Calu3 (cell line): Measurements from ENCODE around the gene GOLGA5. TPM values are rescaled to one million over a fixed set of nuclear protein-coding genes. Genes with fewer than 3 reads are reported as not detected.

Source experiments
- BruUV-seq: library from RNA; stranded (reverse); fragments of 400-500 nt; replicated peaks from 2 replicates; lab custom pipeline; 2021; lab: Mats Ljungman, UMichigan
- CTCF ChIA-PET: fragments of 300-600 bp; sonication (Branson Sonifier 250); formaldehyde crosslinking; loops from one replicate; lab custom pipeline; 2022; ENCODE audit warnings: antibody characterized with exemption; lab: Charles Lee
- DNase-seq: peaks from one replicate; pipeline ENCODE4 v3.0.0; 2022
- H3K27ac Mint-ChIP-seq: one replicate; pipeline ENCODE4 v1.8.0; 2022; ENCODE audit warnings: mixed read lengths; ENCODE audit not compliant: unreplicated experiment
- H3K27me3 Mint-ChIP-seq: one replicate; pipeline ENCODE4 v1.8.0; 2022; ENCODE audit warnings: mixed read lengths; ENCODE audit not compliant: unreplicated experiment
- H3K36me3 Mint-ChIP-seq: one replicate; pipeline ENCODE4 v1.8.0; 2022; ENCODE audit warnings: mild to moderate bottlenecking, moderate library complexity, mixed read lengths; ENCODE audit not compliant: insufficient read depth, unreplicated experiment
- H3K4me1 Mint-ChIP-seq: one replicate; pipeline ENCODE4 v1.8.0; 2022; ENCODE audit warnings: mild to moderate bottlenecking, low read depth, mixed read lengths; ENCODE audit not compliant: unreplicated experiment
- H3K4me3 Mint-ChIP-seq: one replicate; pipeline ENCODE4 v1.8.0; 2022; ENCODE audit warnings: mild to moderate bottlenecking, low read depth, moderate library complexity, mixed read lengths; ENCODE audit not compliant: unreplicated experiment
- H3K9me3 Mint-ChIP-seq: one replicate; pipeline ENCODE4 v1.8.0; 2022; ENCODE audit warnings: low read depth, mixed read lengths; ENCODE audit not compliant: unreplicated experiment
- intact Hi-C: fragments of 100-400 bp; cut with micrococcal nuclease; formaldehyde crosslinking; loops from one replicate; pipeline ENCODE4 v1.10.0; 2022; ENCODE audit not compliant: unreplicated experiment
- total RNA-seq: library from RNA; stranded (reverse); gene quantifications from 2 replicates; pipeline ENCODE4 v1.2.3, GENCODE V29; 2022
- TF ChIP-seq, protein P1 (sequence below): fragments of 200-600 bp; IDR thresholded peaks from one replicate; pipeline ENCODE4 v1.8.0; 2022; ENCODE audit warnings: antibody characterized with exemption; ENCODE audit not compliant: unreplicated experiment

The GOLGA5 gene
- total RNA-seq, 1 experiment from 2014 or later = 27.8 TPM

DNA sequence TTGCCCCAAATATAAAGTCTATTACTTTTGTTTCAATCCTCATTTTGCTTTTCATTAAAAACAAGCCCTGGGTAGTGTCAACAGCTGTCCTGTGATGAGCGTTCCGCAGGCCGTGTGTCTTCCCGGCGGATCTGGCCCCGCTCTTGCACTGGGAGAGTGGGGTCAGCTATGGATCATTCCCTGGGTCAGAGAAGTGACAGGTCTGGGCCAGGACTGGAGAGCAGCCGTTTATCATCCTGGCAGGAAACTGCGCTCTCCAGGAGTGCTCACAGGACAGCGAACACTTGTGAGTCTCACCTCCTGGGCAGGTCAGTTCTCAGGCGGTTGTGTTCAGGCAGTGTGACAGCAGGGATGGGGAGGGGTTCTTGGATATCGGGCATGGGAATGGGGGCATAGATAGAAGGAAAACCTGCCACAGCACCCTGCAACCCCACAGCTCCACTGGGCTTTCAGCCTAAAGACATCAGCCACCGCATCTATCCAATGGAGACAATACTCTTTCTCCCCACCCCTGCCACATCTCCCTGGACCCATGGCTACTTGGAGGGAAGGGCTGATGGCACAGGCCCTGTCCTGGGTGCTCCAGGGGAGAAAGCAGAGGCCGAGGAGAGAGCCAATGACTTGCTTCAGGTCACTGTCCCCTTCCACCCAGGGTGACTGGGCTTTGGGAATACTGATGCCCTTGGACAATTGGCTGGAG lies 81.0 kb downstream of the GOLGA5 start:
- BruUV-seq = no TSS peak
- intact Hi-C loops = no loop called here
- no peak overlapping the region for H3K27ac Mint-ChIP-seq

DNA sequence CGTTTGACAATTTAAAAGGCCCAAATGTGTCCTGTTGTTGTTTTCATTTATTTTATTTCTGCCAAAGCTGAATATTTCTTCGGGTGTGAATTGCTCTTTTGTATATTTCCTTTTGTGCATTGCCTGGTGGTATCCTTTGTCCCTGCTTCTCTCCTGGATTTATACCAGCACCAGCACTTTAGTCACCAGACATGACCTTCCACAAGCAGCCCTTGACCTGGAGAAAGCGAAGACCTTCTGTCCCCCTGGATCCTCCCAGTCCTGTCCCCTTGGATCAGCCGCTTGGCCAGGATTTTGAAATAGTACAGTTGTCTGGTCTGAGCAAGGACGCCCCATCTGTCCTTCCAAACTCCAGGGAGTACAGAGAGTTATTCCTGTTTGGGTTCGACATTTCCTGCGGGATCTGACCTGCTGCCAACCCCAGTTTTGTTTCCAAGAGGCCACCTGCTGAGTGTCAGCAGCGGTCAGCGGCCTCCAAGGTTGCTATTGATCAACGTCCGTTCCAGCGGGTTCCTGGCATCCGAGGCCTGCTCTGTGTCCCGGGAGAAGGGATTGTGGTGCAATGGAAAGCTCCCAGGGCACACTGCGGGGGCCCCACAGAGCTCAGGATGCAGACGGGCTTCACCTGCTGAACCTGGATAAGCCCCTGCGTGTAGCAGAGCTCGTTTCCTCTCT lies 83.8 kb downstream of the GOLGA5 start:
- no peak overlapping the region for H3K4me3 Mint-ChIP-seq
- no peaks in the 10 kb centered on the region for H3K36me3 Mint-ChIP-seq
- H3K27me3 Mint-ChIP-seq = peaks cover 59% of the 10 kb centered on the region
- BruUV-seq = no TSS peak
- intact Hi-C loops = no loop called here
- H3K4me1 Mint-ChIP-seq = no peaks in the 10 kb centered on the region
- no peak overlapping the region for H3K27ac Mint-ChIP-seq
- CTCF ChIA-PET = no interaction called here
- TF ChIP-seq, protein P1, sequence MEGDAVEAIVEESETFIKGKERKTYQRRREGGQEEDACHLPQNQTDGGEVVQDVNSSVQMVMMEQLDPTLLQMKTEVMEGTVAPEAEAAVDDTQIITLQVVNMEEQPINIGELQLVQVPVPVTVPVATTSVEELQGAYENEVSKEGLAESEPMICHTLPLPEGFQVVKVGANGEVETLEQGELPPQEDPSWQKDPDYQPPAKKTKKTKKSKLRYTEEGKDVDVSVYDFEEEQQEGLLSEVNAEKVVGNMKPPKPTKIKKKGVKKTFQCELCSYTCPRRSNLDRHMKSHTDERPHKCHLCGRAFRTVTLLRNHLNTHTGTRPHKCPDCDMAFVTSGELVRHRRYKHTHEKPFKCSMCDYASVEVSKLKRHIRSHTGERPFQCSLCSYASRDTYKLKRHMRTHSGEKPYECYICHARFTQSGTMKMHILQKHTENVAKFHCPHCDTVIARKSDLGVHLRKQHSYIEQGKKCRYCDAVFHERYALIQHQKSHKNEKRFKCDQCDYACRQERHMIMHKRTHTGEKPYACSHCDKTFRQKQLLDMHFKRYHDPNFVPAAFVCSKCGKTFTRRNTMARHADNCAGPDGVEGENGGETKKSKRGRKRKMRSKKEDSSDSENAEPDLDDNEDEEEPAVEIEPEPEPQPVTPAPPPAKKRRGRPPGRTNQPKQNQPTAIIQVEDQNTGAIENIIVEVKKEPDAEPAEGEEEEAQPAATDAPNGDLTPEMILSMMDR = no peak
- no peaks in the 10 kb centered on the region for H3K9me3 Mint-ChIP-seq
- no peak for DNase-seq

More for the DNA sequence above, 81.0 kb downstream of the GOLGA5 start:
- Mint-ChIP-seq H3K4me3 (no peak overlapping the region), H3K9me3 (no peaks in the 10 kb centered on the region), H3K36me3 (no peaks in the 10 kb centered on the region), H3K27me3 (peaks cover 36% of the 10 kb centered on the region), H3K4me1 (no peaks in the 10 kb centered on the region)
- CTCF ChIA-PET = no interaction called here
- no peak for DNase-seq
- TF ChIP-seq, protein P1 = no peak

DNA sequence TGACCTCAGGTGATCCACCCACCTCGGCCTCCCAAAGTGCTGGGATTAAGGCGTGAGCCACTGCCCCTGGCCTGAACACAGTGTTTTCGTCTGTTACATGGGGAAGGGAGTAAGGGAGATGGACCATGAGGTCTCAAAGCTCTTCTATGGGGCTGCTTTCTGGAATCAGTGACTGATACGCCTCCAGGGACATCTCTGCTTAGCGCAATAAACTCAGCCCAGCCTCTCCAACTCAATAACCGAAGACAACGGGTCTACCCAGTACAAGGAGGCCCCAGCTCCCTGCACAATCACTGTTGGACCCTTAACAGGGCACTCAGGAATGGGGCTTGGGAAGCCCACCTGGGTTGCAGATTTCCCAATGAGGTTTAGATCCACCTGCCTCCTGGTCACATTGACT lies 86.2 kb downstream of the GOLGA5 start:
- no peak overlapping the region for H3K27ac Mint-ChIP-seq
- intact Hi-C loops = loop anchor here (5.0 kb wide), 2 partner anchors 67 to 272 kb away; no protein-coding TSS in a partner anchor
- CTCF ChIA-PET = interaction anchor here (0.7 to 1.5 kb wide), 8 partner anchors 66 to 339 kb away, joined by 3 to 11 read pairs (median 6); partner anchors contain the start of genes GON7 and UBR7
- no peaks in the 10 kb centered on the region for H3K36me3 Mint-ChIP-seq
- H3K4me1 Mint-ChIP-seq = no peaks in the 10 kb centered on the region
- TF ChIP-seq, protein P1 = no peak
- no peaks in the 10 kb centered on the region for H3K9me3 Mint-ChIP-seq
- DNase-seq = no peak
- H3K27me3 Mint-ChIP-seq = peaks cover 66% of the 10 kb centered on the region
- H3K4me3 Mint-ChIP-seq = no peak overlapping the region
- BruUV-seq = no TSS peak

DNA sequence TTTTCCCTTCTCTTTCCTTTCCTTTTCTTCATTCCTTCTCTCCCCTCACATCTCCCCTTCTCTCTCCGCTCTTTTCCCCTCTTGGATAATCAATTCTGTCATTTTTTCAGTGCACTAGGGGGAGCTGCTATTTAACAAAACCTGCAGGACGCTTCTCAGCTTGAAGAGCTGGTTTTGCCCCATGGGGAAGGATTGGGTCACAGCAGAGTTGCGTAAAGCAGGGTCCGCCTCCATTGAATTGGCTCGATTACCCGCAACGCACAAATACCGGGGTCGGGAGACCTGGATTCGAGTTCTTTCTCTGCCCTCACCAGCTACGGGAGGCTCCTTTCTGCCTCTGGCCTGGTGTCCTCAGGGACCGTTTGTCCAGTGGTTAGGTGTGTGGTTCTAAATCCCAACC lies 86.7 kb downstream of the GOLGA5 start:
- BruUV-seq = no TSS peak
- Mint-ChIP-seq H3K9me3 (no peaks in the 10 kb centered on the region), H3K36me3 (no peaks in the 10 kb centered on the region), H3K27ac (no peak overlapping the region), H3K4me3 (no peak overlapping the region), H3K27me3 (peaks cover 66% of the 10 kb centered on the region), H3K4me1 (no peaks in the 10 kb centered on the region)
- DNase-seq = peak; percentile 64
- TF ChIP-seq, protein P1 = peak; percentile 41
- CTCF ChIA-PET = interaction anchor here (0.7 to 1.5 kb wide), 9 partner anchors 65 to 338 kb away, joined by 3 to 11 read pairs (median 5); partner anchors contain the start of genes GON7 and UBR7
- intact Hi-C loops = loop anchor here (1.0 to 5.0 kb wide), 3 partner anchors 66 to 271 kb away; no protein-coding TSS in a partner anchor
